PFSK-1 (cell line): Measurements from ENCODE around the gene TM4SF1.

ENCODE experiments used
- FOXP2 ChIP-seq: optimal IDR thresholded peaks from 2 replicates; pipeline ENCODE3; 2011; ENCODE audit warnings: borderline replicate concordance, control low read depth, inconsistent platforms; ENCODE audit not compliant: insufficient read depth; ENCODE audit errors: extremely low read length, extremely low read depth
- POLR2AphosphoS5 ChIP-seq: IDR thresholded peaks from 2 replicates; pipeline ENCODE4 v1.6.1; 2012; ENCODE audit warnings: low read depth, mild to moderate bottlenecking, control low read depth, low read length, moderate library complexity
- SIN3A ChIP-seq: IDR thresholded peaks from 2 replicates; pipeline ENCODE4 v1.6.1; 2012; ENCODE audit warnings: mild to moderate bottlenecking, low read length, moderate library complexity, borderline replicate concordance; ENCODE audit not compliant: insufficient read depth
- TAF1 ChIP-seq: IDR thresholded peaks from 2 replicates; pipeline ENCODE4 v1.6.1; 2012; ENCODE audit warnings: low read length, control low read depth, borderline replicate concordance; ENCODE audit not compliant: insufficient read depth
- TF ChIP-seq, protein P1 (sequence below), 2 experiments: IDR thresholded peaks; 2 replicates each; pipeline versions ENCODE4 v1.6.1 to v1.8.0; 2011 to 2012; ENCODE audit warnings: low read depth in 2 of 2, low read length in 2 of 2, control low read depth in 1 of 2, inconsistent platforms in 1 of 2, mild to moderate bottlenecking in 1 of 2, moderate library complexity in 1 of 2; ENCODE audit not compliant: insufficient read depth in 1 of 2

Gene TM4SF1

DNA sequence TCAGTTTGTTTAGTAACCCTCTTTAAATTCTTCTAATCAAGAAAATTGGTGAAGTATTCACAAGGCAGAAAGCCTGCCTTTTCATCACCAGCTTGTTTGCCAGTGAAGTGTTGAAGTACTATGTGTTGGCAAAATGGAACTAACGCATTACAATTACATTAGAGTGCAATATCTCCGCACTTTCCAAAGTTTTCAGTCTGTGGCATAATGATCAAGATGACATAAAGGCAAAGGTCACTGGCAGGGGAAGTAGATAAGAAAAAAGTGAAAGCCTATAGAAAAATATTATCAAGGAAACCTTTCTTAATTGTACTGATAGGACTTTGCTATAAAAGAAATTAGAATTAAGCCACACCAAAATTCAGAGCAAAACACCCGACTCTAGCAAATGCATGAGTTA lies 25.0 kb upstream of the TM4SF1 start:
- no peak for TF ChIP-seq POLR2AphosphoS5

DNA sequence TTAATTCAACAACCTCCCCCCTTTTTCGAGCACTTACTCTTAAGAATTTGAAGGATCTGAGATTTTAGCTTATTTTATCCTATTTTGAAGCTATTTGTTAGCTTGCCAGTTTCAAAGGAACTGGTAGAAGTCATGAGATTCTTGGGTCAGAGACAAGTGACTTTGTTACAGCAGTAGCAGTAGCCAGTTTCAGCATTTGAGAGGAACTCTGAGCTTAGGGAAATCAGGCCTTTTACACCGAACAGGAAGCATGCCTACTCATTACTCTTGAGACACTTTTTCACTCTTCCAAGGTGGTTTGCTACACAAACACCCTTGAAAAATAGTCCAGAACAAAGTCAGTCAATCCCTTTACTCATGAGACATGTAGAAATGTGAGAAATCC lies 24.5 kb upstream of the TM4SF1 start:
- TF ChIP-seq, protein P1, sequence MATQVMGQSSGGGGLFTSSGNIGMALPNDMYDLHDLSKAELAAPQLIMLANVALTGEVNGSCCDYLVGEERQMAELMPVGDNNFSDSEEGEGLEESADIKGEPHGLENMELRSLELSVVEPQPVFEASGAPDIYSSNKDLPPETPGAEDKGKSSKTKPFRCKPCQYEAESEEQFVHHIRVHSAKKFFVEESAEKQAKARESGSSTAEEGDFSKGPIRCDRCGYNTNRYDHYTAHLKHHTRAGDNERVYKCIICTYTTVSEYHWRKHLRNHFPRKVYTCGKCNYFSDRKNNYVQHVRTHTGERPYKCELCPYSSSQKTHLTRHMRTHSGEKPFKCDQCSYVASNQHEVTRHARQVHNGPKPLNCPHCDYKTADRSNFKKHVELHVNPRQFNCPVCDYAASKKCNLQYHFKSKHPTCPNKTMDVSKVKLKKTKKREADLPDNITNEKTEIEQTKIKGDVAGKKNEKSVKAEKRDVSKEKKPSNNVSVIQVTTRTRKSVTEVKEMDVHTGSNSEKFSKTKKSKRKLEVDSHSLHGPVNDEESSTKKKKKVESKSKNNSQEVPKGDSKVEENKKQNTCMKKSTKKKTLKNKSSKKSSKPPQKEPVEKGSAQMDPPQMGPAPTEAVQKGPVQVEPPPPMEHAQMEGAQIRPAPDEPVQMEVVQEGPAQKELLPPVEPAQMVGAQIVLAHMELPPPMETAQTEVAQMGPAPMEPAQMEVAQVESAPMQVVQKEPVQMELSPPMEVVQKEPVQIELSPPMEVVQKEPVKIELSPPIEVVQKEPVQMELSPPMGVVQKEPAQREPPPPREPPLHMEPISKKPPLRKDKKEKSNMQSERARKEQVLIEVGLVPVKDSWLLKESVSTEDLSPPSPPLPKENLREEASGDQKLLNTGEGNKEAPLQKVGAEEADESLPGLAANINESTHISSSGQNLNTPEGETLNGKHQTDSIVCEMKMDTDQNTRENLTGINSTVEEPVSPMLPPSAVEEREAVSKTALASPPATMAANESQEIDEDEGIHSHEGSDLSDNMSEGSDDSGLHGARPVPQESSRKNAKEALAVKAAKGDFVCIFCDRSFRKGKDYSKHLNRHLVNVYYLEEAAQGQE (IDR thresholded peaks at IDR 0.05; ENCODE audit: insufficient read depth in 1 of 2, low read depth in 2 of 2, low read length in 2 of 2), result no peak
- TF ChIP-seq FOXP2, result no peak
- no peak for TF ChIP-seq TAF1
- no peak for TF ChIP-seq POLR2AphosphoS5
- TF ChIP-seq SIN3A, result no peak

DNA sequence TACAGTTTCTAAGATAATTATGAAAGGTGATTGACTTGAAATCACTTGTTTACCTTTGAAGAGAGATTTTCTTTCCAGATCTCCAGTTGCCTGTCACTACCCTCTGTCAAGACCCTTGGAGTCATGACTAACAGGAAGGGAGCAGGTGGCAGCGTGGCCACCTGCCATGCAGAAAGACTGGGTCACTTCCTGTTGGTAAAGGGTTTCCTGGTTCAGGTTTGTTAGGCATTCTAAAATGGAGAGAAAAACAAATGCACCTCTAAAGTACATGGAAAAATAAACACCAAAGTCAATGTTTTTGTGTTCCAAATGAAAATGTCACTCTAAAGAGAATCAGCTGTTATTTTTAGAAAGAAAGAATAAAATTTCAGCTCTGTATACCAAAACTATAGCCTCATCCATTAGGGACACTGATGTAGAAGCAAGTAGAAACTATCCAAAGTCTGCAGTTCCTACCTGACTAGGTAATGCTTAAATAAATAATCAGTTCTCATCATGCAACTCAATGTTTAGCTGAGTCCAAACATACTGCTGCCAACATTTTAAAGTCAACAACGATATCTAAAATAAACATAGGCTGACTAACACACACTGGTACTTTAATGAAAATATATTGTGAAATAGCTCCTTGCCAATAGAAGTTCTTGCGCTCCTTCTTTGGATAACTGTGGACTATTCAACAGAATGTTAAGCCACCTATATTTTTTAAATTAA lies 23.9 kb upstream of the TM4SF1 start:
- TF ChIP-seq FOXP2, result no peak
- no peak for TF ChIP-seq POLR2AphosphoS5

DNA sequence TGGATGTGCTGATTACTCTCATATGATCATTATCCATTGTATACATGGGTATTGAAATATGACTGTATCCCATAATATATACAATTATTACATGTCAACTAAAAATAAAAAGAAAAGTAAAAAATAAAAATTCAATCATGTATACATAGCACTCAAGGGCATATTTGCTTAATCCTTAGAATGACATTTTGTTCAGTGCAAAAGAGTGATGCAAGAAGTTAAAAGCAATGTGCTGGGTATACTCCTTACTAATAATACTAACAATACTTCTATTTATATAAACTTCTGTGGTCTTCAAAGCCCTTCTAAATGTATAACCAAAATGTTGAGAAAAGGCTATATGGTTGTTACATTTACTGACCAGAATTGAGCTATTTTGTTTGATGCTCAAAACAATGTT lies 23.2 kb upstream of the TM4SF1 start:
- TF ChIP-seq, protein P1 (IDR thresholded peaks at IDR 0.05; ENCODE audit: insufficient read depth in 1 of 2, low read depth in 2 of 2, low read length in 2 of 2), result no peak
- TF ChIP-seq SIN3A (no peak), FOXP2 (no peak), POLR2AphosphoS5 (no peak)

DNA sequence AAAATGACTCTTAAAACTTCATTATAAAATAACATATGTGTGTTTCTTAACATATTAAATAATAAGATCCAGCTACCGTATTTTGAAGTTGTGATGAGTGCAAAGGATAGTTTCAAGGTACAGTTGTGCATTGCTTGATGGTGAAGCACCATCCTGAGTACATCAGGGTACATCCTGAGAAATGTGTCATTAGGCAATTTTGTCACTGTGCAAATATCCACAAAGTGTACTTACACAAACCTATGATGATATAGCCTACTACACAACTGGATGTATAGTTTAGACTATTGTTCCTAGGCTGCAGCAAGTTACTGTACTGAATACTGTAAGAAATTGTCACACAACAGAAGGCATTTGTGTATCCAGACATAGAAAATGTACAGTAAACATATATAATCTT lies 20.8 kb upstream of the TM4SF1 start:
- TF ChIP-seq SIN3A, result no peak
- TF ChIP-seq, protein P1 (IDR thresholded peaks at IDR 0.05; ENCODE audit: insufficient read depth in 1 of 2, low read depth in 2 of 2, low read length in 2 of 2), result no peak
- TF ChIP-seq TAF1, result no peak
- no peak for TF ChIP-seq FOXP2
- TF ChIP-seq POLR2AphosphoS5, result no peak

DNA sequence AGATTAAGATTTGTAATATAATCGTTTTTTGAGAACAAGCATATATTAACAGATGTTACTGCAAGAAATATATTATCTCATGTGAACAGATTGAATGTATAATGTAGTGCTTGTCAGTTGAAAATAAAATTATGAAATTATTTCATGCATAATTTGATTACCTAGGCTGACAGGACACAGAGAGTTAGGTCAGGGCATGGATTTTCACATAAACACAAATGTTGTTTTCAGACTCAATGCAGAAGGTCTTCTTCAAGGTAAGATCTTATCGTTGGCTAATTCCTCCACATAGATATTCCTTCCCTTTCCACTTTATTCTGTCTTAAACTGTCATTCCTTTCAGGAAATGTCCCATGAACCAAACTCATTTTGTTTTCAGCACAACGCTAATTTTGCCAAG lies 20.1 kb upstream of the TM4SF1 start:
- TF ChIP-seq POLR2AphosphoS5 (no peak), SIN3A (no peak), TAF1 (no peak), FOXP2 (no peak)
- TF ChIP-seq, protein P1 (IDR thresholded peaks at IDR 0.05; ENCODE audit: insufficient read depth in 1 of 2, low read depth in 2 of 2, low read length in 2 of 2), result no peak
